Progenitor cell of endocrine pancreas (in vitro differentiated cells): ENCODE results near the gene ZNF697. TPM values are rescaled to one million over a fixed set of nuclear protein-coding genes. Genes with fewer than 3 reads are reported as not detected.

Experiments
- DNase-seq: peaks from one replicate; pipeline ENCODE4 v3.0.0; 2021; ENCODE audit warnings: low spot score; ENCODE audit not compliant: unreplicated experiment
- H3K27ac Mint-ChIP-seq: 2 replicates; pipeline ENCODE4 v1.8.0; 2021; ENCODE audit warnings: mild to moderate bottlenecking, moderate library complexity, mixed read lengths
- H3K27me3 Mint-ChIP-seq: 2 replicates; pipeline ENCODE4 v1.8.0; 2021; ENCODE audit warnings: mixed read lengths
- H3K36me3 Mint-ChIP-seq: 2 replicates; pipeline ENCODE4 v1.8.0; 2022; ENCODE audit warnings: mixed read lengths; ENCODE audit not compliant: insufficient read depth
- H3K4me1 Mint-ChIP-seq: 2 replicates; pipeline ENCODE4 v1.8.0; 2021; ENCODE audit warnings: low read depth, mixed read lengths
- H3K4me3 Mint-ChIP-seq: 2 replicates; pipeline ENCODE4 v1.8.0; 2021; ENCODE audit warnings: low read depth, mild to moderate bottlenecking, moderate library complexity, mixed read lengths
- H3K9me3 Mint-ChIP-seq: 2 replicates; pipeline ENCODE4 v1.8.0; 2021; ENCODE audit warnings: low read depth, mixed read lengths
- CTCF ChIP-seq: fragments of 200-600 bp; sonication (generic); IDR thresholded peaks from one replicate; pipeline ENCODE4 v1.5.0; 2021; ENCODE audit warnings: antibody characterized with exemption, mild to moderate bottlenecking; ENCODE audit not compliant: unreplicated experiment
- total RNA-seq: library from RNA; stranded (reverse); gene quantifications from 2 replicates; pipeline ENCODE4 v1.2.1, GENCODE V29; 2021

The ZNF697 gene
- total RNA-seq, 1 donor from 2014 or later = 22.3 TPM

- Mint-ChIP-seq H3K27ac (peak overlapping the region; percentile 66), H3K27me3 (no peaks in the 10 kb centered on the region), H3K9me3 (no peaks in the 10 kb centered on the region), H3K4me1 (peaks cover 19% of the 10 kb centered on the region), H3K36me3 (no peaks in the 10 kb centered on the region), H3K4me3 (no peak overlapping the region)
- TF ChIP-seq CTCF = no peak
- DNase-seq = no peak
Observed at GRCh38 chr1:119687434-119688079, 39.5 kb upstream of the ZNF697 start.

GRCh38 chr1:119686661-119687060 is 38.6 kb upstream of the ZNF697 start:
- no peaks in the 10 kb centered on the region for H3K36me3 Mint-ChIP-seq
- peaks cover 19% of the 10 kb centered on the region for H3K4me1 Mint-ChIP-seq
- TF ChIP-seq CTCF = no peak

GRCh38 chr1:119683893-119684292 is 35.8 kb upstream of the ZNF697 start:
- no peaks in the 10 kb centered on the region for H3K9me3 Mint-ChIP-seq
- H3K27ac Mint-ChIP-seq = no peak overlapping the region
- H3K36me3 Mint-ChIP-seq = no peaks in the 10 kb centered on the region
- no peaks in the 10 kb centered on the region for H3K27me3 Mint-ChIP-seq
- no peak for DNase-seq
- H3K4me3 Mint-ChIP-seq = no peak overlapping the region
- TF ChIP-seq CTCF = no peak
- peaks cover 18% of the 10 kb centered on the region for H3K4me1 Mint-ChIP-seq

More at GRCh38 chr1:119686661-119687060, 38.6 kb upstream of the ZNF697 start:
- Mint-ChIP-seq H3K9me3 (no peaks in the 10 kb centered on the region), H3K27me3 (no peaks in the 10 kb centered on the region), H3K27ac (peak overlapping the region; percentile 66), H3K4me3 (no peak overlapping the region)
- DNase-seq = no peak

GRCh38 chr1:119682141-119682540 is 34.1 kb upstream of the ZNF697 start:
- H3K4me1 Mint-ChIP-seq = peaks cover 8% of the 10 kb centered on the region
- no peak for DNase-seq
- no peak overlapping the region for H3K27ac Mint-ChIP-seq
- H3K36me3 Mint-ChIP-seq = no peaks in the 10 kb centered on the region
- no peaks in the 10 kb centered on the region for H3K9me3 Mint-ChIP-seq
- no peak for TF ChIP-seq CTCF
- H3K27me3 Mint-ChIP-seq = no peaks in the 10 kb centered on the region
- H3K4me3 Mint-ChIP-seq = no peak overlapping the region

- peaks cover 2% of the 10 kb centered on the region for H3K4me1 Mint-ChIP-seq
- TF ChIP-seq CTCF = no peak
- H3K36me3 Mint-ChIP-seq = no peaks in the 10 kb centered on the region
- no peak overlapping the region for H3K4me3 Mint-ChIP-seq
- DNase-seq = no peak
- H3K9me3 Mint-ChIP-seq = no peaks in the 10 kb centered on the region
- H3K27me3 Mint-ChIP-seq = no peaks in the 10 kb centered on the region
- H3K27ac Mint-ChIP-seq = no peak overlapping the region
Observed at GRCh38 chr1:119681560-119681959, 33.5 kb upstream of the ZNF697 start.
